MCF 10A (cell line): ENCODE results near the gene PPP2R5E. TPM values are rescaled to one million over a fixed set of nuclear protein-coding genes. Genes with fewer than 3 reads are reported as not detected.

Source experiments
- BruUV-seq: library from RNA; stranded (reverse); fragments of 400-500 nt; replicated peaks from 2 replicates; lab custom pipeline; 2021; lab: Mats Ljungman, UMichigan
- CTCF ChIA-PET: fragments of 300-600 bp; sonication (Branson Sonifier 250); formaldehyde crosslinking; extraction: SDS; loops from one replicate; lab custom pipeline; 2021; ENCODE audit warnings: antibody characterized with exemption, inconsistent platforms; lab: Yijun Ruan, JAX
- POLR2A ChIA-PET: fragments of 300-600, 350-650 bp; sonication (Branson Sonifier 250); formaldehyde crosslinking; extraction: SDS; loops from one replicate; lab custom pipeline; 2020; ENCODE audit warnings: antibody characterized with exemption, inconsistent platforms; lab: Yijun Ruan, JAX
- DNase-seq: peaks from one replicate; pipeline ENCODE4 v3.0.0-alpha.2; 2018; ENCODE audit not compliant: unreplicated experiment
- H3K27ac Mint-ChIP-seq: one replicate; pipeline ENCODE4 v1.8.0; 2022; ENCODE audit warnings: mild to moderate bottlenecking, low read depth, mixed read lengths; ENCODE audit not compliant: unreplicated experiment
- H3K27me3 Mint-ChIP-seq: one replicate; pipeline ENCODE4 v1.8.0; 2022; ENCODE audit warnings: mixed read lengths; ENCODE audit not compliant: insufficient read depth, unreplicated experiment
- H3K36me3 Mint-ChIP-seq: one replicate; pipeline ENCODE4 v1.8.0; 2022; ENCODE audit warnings: mild to moderate bottlenecking, moderate library complexity, mixed read lengths; ENCODE audit not compliant: insufficient read depth, unreplicated experiment
- H3K4me1 Mint-ChIP-seq: one replicate; pipeline ENCODE4 v1.8.0; 2022; ENCODE audit warnings: mixed read lengths; ENCODE audit not compliant: insufficient read depth, unreplicated experiment
- H3K4me3 Mint-ChIP-seq: one replicate; pipeline ENCODE4 v1.8.0; 2022; ENCODE audit warnings: mild to moderate bottlenecking, moderate library complexity, mixed read lengths; ENCODE audit not compliant: unreplicated experiment
- H3K9me3 Mint-ChIP-seq: one replicate; pipeline ENCODE4 v1.8.0; 2022; ENCODE audit warnings: mixed read lengths; ENCODE audit not compliant: unreplicated experiment
- intact Hi-C: fragments of 100-400 bp; cut with micrococcal nuclease; formaldehyde crosslinking; loops from 2 replicates; pipeline ENCODE4 v1.14.1; 2022
- total RNA-seq: library from RNA; stranded (reverse); gene quantifications from 2 replicates; pipeline ENCODE4 v1.2.3, GENCODE V29; 2022
- TF ChIP-seq, protein P1 (sequence below): fragments of 200-600 bp; IDR thresholded peaks from one replicate; pipeline ENCODE4 v1.8.0; 2022; ENCODE audit warnings: antibody characterized with exemption, mild to moderate bottlenecking; ENCODE audit not compliant: unreplicated experiment

The PPP2R5E gene
- total RNA-seq, 1 experiment from 2014 or later = 49.7 TPM

DNA sequence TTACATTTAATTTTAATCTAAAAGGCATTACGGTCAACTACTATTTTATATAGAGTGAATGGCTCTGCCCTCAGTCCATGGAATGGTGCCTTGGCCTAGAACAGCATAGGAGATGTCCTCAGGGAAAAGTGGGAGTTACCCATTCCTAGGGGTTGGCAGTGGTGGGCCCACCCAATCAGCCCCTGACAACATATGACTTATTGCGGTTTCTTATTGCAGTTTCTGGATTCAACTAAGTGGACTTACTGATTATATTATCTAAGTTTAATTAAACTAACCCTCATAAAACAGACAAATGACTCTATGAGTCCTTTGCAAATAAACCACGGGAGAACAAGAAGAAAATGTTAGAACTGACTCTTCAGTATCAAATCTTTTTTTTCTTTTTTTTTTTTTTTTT lies 2.3 kb upstream of the PPP2R5E start:
- POLR2A ChIA-PET = no interaction called here
- CTCF ChIA-PET = no interaction called here
- peaks cover 18% of the 10 kb centered on the region for H3K4me1 Mint-ChIP-seq
- no peak for DNase-seq
- H3K4me3 Mint-ChIP-seq = no peak overlapping the region
- intact Hi-C loops = no loop called here
- no peak overlapping the region for H3K27ac Mint-ChIP-seq
- BruUV-seq = no TSS peak
- peaks cover 4% of the 10 kb centered on the region for H3K36me3 Mint-ChIP-seq
- TF ChIP-seq, protein P1, sequence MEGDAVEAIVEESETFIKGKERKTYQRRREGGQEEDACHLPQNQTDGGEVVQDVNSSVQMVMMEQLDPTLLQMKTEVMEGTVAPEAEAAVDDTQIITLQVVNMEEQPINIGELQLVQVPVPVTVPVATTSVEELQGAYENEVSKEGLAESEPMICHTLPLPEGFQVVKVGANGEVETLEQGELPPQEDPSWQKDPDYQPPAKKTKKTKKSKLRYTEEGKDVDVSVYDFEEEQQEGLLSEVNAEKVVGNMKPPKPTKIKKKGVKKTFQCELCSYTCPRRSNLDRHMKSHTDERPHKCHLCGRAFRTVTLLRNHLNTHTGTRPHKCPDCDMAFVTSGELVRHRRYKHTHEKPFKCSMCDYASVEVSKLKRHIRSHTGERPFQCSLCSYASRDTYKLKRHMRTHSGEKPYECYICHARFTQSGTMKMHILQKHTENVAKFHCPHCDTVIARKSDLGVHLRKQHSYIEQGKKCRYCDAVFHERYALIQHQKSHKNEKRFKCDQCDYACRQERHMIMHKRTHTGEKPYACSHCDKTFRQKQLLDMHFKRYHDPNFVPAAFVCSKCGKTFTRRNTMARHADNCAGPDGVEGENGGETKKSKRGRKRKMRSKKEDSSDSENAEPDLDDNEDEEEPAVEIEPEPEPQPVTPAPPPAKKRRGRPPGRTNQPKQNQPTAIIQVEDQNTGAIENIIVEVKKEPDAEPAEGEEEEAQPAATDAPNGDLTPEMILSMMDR = no peak
- H3K9me3 Mint-ChIP-seq = no peaks in the 10 kb centered on the region
- no peaks in the 10 kb centered on the region for H3K27me3 Mint-ChIP-seq

DNA sequence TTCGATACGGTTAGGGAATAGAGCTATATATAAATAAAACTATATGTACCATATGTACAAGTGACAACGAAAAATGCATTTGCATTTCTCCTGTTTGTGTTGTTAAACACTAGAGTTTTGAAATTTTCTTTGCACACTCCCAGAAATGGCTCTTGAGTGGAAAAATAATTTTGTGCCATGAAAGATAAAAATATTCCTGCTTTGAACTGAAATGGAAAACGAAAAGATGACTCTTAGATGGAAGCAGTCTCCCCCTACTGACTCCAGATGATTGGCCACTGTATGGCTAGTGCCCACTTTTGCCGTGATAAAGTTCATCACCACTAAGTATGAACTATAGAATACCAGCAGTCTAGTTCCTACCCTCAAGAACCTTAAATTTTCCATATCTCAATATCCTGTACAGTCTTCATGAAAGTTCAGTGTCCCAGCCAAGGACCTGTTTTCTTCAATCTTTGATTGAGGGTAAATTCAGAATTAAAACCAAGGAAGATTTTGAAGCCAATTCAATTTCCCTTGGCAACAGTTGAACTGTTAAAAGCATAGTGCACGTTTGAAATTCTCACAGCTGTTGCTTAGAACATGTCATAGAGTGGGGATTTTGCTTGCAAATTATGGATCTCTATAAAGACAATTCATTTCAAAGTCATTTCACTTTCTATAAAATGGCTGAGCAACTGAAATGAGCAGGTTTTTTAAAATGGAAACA lies 1.6 kb upstream of the PPP2R5E start:
- peak; percentile 38 for DNase-seq
- intact Hi-C loops = loop anchor here (5.0 kb wide), 2 partner anchors 98 to 228 kb away; partner anchors contain the start of gene WDR89
- peaks cover 7% of the 10 kb centered on the region for H3K36me3 Mint-ChIP-seq
- POLR2A ChIA-PET = interaction anchor here (1.1 to 4.4 kb wide), 10 partner anchors 9 to 156 kb away, joined by 4 to 65 read pairs (median 12); partner anchors contain the start of gene WDR89
- no peaks in the 10 kb centered on the region for H3K9me3 Mint-ChIP-seq
- H3K27ac Mint-ChIP-seq = no peak overlapping the region
- H3K4me3 Mint-ChIP-seq = peak overlapping the region; percentile 89
- TF ChIP-seq, protein P1 = no peak
- CTCF ChIA-PET = interaction anchor here (0.5 to 3.8 kb wide), 2 partner anchors 156 to 172 kb away, joined by 5 to 20 read pairs; no protein-coding TSS in a partner anchor
- H3K27me3 Mint-ChIP-seq = no peaks in the 10 kb centered on the region
- no TSS peak for BruUV-seq
- H3K4me1 Mint-ChIP-seq = peaks cover 18% of the 10 kb centered on the region

DNA sequence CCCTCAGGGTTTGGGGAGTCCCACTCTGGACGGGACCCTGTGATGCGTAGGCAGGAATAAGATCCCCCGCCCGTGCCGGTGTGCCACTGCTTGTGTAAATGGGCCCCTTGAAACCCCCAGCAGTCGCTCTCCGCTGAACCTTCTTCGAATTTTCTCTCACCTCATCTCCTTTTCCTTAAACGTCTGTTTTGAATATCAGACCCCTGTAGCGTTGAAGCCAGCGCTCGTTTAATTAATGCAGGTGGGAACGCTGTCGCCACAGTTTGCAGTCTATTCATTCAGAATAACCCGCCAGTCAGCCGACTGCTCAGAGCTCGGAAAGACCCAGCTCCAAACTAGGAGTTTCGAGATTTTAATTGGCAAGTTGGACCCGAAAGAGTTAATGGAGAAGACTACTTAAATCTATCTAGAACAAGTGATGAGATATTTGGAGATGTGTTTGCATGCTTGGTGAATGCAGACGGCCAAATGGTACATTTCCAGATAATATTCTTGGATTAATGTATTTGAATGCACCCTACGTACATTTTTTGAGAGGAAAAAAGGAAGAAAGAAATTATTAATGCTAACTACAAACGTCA lies 739 bp upstream of the PPP2R5E start:
- TSS peak; percentile 89 for BruUV-seq
- peaks cover 18% of the 10 kb centered on the region for H3K4me1 Mint-ChIP-seq
- CTCF ChIA-PET = interaction anchor here (0.6 to 3.8 kb wide), 7 partner anchors 19 to 392 kb away, joined by 3 to 20 read pairs (median 3); no protein-coding TSS in a partner anchor
- peak overlapping the region; percentile 87 for H3K27ac Mint-ChIP-seq
- no peaks in the 10 kb centered on the region for H3K27me3 Mint-ChIP-seq
- no peaks in the 10 kb centered on the region for H3K9me3 Mint-ChIP-seq
- intact Hi-C loops = loop anchor here (1.0 to 5.0 kb wide), 5 partner anchors 98 to 228 kb away; partner anchors contain the start of gene WDR89
- peak overlapping the region; percentile 89 for H3K4me3 Mint-ChIP-seq
- POLR2A ChIA-PET = interaction anchor here (0.7 to 4.4 kb wide), 42 partner anchors 10 to 957 kb away, joined by 3 to 65 read pairs (median 5); partner anchors contain the start of gene WDR89
- peaks cover 15% of the 10 kb centered on the region for H3K36me3 Mint-ChIP-seq
- TF ChIP-seq, protein P1 = no peak
- peak; percentile 11 for DNase-seq
